Ectodermal cell (in vitro differentiated cells): Measurements from ENCODE around the gene BOK.
A peak's percentile ranks its signal among the peaks of the same experiment; 100 is the strongest.

Experiments used
- H3K27ac ChIP-seq: 2 replicates; pipeline ENCODE4 v1.7.0; 2013; ENCODE audit warnings: mild to moderate bottlenecking, low read depth, low read length; ENCODE audit not compliant: insufficient read depth, poor library complexity, severe bottlenecking
- H3K27me3 ChIP-seq: 2 replicates; pipeline ENCODE4 v1.7.0; 2013; ENCODE audit warnings: mild to moderate bottlenecking, low read length; ENCODE audit not compliant: insufficient read depth, control insufficient read depth, poor library complexity, severe bottlenecking
- H3K36me3 ChIP-seq: one replicate; pipeline ENCODE4 v1.7.0; 2013; ENCODE audit warnings: low read length; ENCODE audit not compliant: control insufficient read depth, insufficient read depth
- H3K4me1 ChIP-seq: one replicate; pipeline ENCODE4 v1.7.0; 2013; ENCODE audit warnings: low read length; ENCODE audit not compliant: control insufficient read depth, insufficient read depth
- H3K4me3 ChIP-seq: 2 replicates; pipeline ENCODE4 v1.7.0; 2013; ENCODE audit warnings: low read depth, low read length, control low read depth; ENCODE audit not compliant: insufficient read depth
- H3K9me3 ChIP-seq: 2 replicates; pipeline ENCODE4 v1.7.0; 2013; ENCODE audit warnings: mild to moderate bottlenecking, low read length, moderate library complexity; ENCODE audit not compliant: control insufficient read depth
- WGBS, 2 experiments: methylation state at CpG; one replicate each; pipeline ENCODE4 v1.1.7; 2013; ENCODE audit warnings: missing lambda C conversion rate in 2 of 2; 5-methylcytosine and 5-hydroxymethylcytosine counted together

Gene BOK

DNA sequence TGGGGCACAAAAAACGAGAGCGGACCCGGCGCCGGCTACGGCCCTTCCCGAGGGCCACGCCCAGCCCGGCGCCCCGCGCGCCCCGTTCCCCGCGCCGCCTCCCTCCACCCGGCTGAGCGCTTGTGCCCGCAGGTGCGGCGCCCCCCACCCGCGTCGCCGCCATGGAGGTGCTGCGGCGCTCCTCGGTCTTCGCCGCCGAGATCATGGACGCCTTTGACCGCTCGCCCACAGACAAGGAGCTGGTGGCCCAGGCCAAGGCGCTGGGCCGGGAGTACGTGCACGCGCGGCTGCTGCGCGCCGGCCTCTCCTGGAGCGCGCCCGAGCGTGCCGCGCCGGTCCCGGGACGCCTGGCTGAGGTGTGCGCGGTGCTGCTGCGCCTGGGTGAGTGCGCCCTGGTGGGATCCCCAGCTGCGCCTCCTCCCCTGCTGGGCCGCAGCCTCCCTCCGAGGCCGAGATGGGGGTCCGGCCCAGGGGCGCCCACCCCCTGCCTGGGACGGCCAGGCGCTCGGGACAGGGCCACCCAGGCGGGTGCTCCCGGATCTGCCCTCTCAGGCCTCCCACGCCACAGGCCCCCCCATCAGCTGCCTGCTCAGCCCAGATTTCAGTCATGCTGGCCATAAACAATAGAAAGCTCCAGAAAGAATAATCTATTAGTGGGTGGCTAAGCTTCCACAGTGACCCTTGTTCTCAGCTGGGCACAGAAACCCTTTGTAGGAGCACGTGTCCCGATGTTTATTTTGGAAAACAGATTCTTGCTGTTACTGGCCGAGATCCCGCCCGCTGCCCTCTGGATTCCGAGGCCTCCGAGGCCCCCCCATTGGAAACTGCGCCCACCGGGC is 997 bp downstream of the BOK start:
- H3K9me3 ChIP-seq = no peaks in the 10 kb centered on the region
- 9 to 10% methylated on average over 78 of the region's 78 CpGs for WGBS, 2 experiments
- no peaks in the 10 kb centered on the region for H3K36me3 ChIP-seq
- H3K27ac ChIP-seq = no peak overlapping the region
- peaks cover 7% of the 10 kb centered on the region for H3K4me1 ChIP-seq
- peaks cover 22% of the 10 kb centered on the region for H3K27me3 ChIP-seq
- peak overlapping the region; percentile 52 for H3K4me3 ChIP-seq

DNA sequence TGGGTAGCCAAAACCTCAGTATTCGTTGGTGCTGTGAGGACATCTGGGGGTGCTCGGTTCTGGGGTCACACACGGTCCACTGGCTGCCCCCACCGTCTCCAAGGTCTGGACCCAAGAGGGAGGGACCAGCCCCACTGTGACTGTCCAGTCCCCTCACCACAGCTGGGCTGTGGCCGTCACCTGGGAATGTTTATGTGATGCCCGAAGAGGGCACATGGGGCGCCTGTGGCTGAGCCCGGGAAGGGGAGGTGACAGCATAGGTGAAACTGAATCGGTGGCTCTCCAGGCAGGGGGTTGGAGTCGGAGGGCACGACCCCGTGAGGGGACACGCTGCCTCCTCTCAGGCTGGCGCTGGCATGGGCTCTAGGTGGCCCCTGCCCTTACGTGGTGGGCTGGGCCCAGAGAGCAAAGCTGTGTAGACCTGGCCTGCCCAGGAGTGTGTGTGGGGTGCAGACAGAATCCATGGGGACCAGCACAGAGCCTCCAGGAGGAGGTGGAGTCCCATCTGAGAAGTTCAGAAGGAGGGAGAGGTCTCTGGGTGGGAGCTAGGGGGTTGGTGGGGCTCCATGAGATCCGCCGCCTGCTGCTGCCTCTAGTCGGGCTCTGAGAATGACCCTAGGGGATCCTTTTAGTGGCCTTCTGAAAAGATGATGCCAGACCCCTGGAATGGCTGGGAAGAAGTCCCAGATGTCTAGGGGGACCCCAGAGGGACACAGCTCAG is 1.8 kb downstream of the BOK start:
- WGBS, 2 experiments = 86 to 89% methylated on average over 18 of the region's 18 CpGs
- peak overlapping the region; percentile 52 for H3K4me3 ChIP-seq
- no peaks in the 10 kb centered on the region for H3K36me3 ChIP-seq
- peaks cover 22% of the 10 kb centered on the region for H3K27me3 ChIP-seq
- peaks cover 12% of the 10 kb centered on the region for H3K4me1 ChIP-seq
- H3K27ac ChIP-seq = no peak overlapping the region
- no peaks in the 10 kb centered on the region for H3K9me3 ChIP-seq

DNA sequence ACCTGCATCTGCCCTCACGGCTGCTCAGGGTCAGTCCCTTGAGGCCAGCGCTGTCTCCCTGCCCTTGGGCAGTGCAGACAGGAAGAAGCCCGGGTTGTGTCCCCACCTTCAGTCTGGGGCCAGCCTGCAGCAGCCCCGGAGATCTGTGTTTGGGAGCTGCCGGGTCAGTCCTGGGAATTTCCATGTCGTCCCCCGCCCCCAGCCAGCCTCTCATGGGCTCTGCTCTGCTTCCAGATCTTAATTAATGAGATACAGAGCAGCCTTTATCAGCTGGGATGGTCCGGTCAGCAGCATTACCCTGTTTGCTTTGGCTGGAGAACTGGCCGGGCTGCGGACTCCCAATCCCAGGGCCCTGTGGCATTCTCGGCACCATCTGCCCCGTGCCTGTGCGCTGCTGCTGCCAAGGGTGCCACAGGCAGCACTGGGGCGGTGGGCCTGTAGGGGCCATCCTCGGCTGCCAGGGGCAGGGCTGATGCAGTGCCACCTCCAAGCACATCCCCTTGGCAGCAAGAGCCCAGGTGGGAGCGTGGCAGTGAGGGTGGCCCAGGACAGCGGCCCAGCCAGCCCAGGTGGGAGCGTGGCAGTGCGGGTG is 2.4 kb downstream of the BOK start:
- H3K4me3 ChIP-seq = no peak overlapping the region
- peaks cover 22% of the 10 kb centered on the region for H3K27me3 ChIP-seq
- 89 to 90% methylated on average over 15 to 17 of the region's 19 CpGs for WGBS, 2 experiments
- peaks cover 16% of the 10 kb centered on the region for H3K4me1 ChIP-seq
- H3K9me3 ChIP-seq = no peaks in the 10 kb centered on the region
- H3K36me3 ChIP-seq = no peaks in the 10 kb centered on the region
- H3K27ac ChIP-seq = no peak overlapping the region

DNA sequence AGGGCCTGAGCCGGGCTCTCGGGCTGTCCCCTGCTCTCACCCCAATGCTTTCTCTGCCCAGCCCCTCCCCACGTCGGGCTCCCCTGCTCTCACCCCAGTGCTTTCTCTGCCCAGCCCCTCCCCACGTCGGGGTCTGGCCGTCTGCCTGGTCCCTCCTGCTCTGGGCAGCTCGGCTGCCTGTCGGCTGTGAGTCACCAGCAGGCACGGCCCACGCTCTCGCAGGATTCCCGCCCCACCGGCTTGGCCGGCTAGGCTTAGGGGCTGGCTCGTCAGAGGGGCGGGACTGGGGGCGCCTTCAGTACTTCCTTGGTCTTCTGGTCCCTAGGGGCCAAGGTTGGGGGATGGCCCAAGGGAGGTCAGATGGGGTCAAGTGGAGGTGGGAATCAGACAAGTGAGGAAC is 3.3 kb downstream of the BOK start:
- 75 to 78% methylated on average over 18 of the region's 18 CpGs for WGBS, 2 experiments
- Histone ChIP-seq H3K36me3 (no peaks in the 10 kb centered on the region), H3K27ac (no peak overlapping the region), H3K27me3 (peaks cover 22% of the 10 kb centered on the region), H3K4me1 (peaks cover 16% of the 10 kb centered on the region), H3K9me3 (no peaks in the 10 kb centered on the region), H3K4me3 (no peak overlapping the region)

DNA sequence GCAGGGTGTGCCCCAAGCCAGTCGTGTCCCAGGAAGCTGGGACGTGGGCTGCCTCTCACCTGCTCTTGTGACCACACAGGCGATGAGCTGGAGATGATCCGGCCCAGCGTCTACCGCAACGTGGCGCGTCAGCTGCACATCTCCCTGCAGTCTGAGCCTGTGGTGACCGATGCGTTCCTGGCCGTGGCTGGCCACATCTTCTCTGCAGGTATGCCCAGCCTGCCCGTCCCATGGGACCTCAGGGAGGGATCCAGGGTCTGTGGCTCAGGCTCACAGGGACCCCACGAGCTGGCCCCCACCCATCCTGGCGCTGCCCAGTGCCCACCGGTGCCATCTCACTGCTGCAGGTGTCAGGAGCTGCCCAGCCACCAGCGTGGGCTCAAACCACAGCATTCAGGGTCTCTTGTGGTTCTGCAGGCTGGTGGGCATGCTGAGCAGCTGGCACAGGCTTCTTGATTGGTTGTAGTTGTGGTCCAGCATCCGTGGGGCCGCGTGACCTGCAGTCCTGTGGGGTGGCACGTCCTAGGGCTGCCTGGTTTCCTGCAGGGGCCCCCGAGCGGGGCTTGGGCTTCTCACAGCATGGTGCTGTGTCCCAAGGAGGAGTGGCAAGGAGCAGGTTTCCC is 3.8 kb downstream of the BOK start:
- Histone ChIP-seq H3K4me1 (peaks cover 16% of the 10 kb centered on the region), H3K27me3 (peaks cover 22% of the 10 kb centered on the region), H3K9me3 (no peaks in the 10 kb centered on the region), H3K36me3 (no peaks in the 10 kb centered on the region), H3K4me3 (no peak overlapping the region), H3K27ac (no peak overlapping the region)
- WGBS, 2 experiments = 93 to 95% methylated on average over 23 of the region's 23 CpGs

DNA sequence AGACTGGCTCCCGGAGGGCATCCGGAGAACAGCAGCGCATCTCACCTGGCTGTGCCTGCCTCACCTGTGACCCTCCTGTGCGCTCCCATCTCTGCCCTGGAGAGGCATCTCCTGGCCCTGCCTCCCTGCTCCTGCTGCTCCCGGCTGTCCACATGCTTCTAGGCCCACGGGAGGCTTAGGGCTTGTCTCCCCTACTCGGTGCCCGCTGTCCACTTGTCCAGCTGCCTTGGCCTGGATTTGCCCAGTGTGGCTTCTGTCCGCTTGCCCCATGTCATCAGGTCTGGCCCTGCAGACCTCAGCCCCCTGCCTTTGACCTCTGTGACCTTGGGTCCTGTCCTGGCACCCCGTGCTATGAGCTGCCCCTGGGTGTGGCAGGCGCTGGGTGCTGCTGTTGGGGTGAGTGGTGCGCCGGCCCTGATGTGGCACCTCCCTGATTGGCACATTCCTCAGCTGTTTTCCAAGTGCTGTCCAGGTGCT is 4.5 kb downstream of the BOK start:
- 90 to 91% methylated on average over 13 of the region's 13 CpGs for WGBS, 2 experiments
- Histone ChIP-seq H3K27ac (no peak overlapping the region), H3K4me3 (no peak overlapping the region), H3K36me3 (no peaks in the 10 kb centered on the region), H3K9me3 (no peaks in the 10 kb centered on the region), H3K27me3 (peaks cover 18% of the 10 kb centered on the region), H3K4me1 (peaks cover 16% of the 10 kb centered on the region)

DNA sequence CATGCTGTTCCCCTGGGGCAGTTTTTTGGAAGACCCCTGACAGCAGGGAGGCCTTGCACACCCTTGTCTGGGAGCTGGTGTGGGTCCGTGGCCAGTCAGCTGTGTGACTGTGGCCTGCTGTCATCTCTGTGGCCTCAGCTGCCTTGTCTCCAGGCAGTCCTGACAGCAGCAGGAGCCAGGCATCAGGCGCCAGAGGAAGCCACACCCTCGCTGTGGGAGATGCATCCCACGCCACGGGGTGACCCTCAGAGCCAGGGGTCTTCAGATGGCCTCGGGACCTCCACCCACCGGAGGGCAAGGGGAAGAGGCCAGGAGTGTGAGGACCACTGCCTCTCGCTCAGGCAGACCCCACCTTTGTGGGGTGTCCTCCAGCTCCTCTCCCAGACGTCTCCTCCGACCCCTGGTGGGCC is 5.0 kb downstream of the BOK start:
- H3K4me3 ChIP-seq = no peak overlapping the region
- H3K27me3 ChIP-seq = peaks cover 13% of the 10 kb centered on the region
- no peaks in the 10 kb centered on the region for H3K9me3 ChIP-seq
- H3K4me1 ChIP-seq = peaks cover 16% of the 10 kb centered on the region
- H3K27ac ChIP-seq = no peak overlapping the region
- H3K36me3 ChIP-seq = no peaks in the 10 kb centered on the region
- 90 to 91% methylated on average over 10 of the region's 10 CpGs for WGBS, 2 experiments

DNA sequence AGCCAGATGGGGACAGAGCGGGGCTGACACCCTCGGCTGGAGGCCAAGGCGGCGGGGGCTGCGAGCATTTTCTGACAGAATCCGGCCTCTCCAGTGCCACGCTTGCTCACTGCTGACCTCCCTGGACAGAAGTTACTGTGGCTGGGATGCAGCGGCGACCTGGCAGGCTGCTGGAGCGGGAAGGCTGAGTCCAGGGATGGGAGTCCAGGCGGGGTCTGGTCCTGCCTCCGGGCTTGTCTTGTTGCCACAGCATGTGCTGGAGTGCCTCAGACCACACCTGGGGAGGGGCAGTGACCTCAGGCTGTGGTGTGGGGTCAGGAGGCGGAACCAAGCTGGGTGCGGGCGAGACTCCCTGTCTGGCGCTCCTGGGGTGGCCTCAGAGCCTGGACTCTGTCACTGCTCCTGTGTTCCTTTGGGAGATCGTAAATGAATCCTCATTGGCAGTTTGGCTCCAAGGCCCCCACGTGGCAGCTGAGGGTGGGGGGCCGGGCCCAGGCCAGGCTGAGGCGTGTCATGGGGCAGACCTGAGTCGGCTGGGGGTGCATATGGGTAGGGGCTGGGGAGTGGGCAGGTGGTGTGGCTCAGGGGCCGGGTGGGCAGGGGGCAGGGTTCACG is 5.5 kb downstream of the BOK start:
- Histone ChIP-seq H3K27ac (no peak overlapping the region), H3K9me3 (no peaks in the 10 kb centered on the region), H3K4me1 (peaks cover 16% of the 10 kb centered on the region), H3K4me3 (no peak overlapping the region), H3K27me3 (peaks cover 8% of the 10 kb centered on the region), H3K36me3 (no peaks in the 10 kb centered on the region)
- 91 to 92% methylated on average over 23 of the region's 23 CpGs for WGBS, 2 experiments

DNA sequence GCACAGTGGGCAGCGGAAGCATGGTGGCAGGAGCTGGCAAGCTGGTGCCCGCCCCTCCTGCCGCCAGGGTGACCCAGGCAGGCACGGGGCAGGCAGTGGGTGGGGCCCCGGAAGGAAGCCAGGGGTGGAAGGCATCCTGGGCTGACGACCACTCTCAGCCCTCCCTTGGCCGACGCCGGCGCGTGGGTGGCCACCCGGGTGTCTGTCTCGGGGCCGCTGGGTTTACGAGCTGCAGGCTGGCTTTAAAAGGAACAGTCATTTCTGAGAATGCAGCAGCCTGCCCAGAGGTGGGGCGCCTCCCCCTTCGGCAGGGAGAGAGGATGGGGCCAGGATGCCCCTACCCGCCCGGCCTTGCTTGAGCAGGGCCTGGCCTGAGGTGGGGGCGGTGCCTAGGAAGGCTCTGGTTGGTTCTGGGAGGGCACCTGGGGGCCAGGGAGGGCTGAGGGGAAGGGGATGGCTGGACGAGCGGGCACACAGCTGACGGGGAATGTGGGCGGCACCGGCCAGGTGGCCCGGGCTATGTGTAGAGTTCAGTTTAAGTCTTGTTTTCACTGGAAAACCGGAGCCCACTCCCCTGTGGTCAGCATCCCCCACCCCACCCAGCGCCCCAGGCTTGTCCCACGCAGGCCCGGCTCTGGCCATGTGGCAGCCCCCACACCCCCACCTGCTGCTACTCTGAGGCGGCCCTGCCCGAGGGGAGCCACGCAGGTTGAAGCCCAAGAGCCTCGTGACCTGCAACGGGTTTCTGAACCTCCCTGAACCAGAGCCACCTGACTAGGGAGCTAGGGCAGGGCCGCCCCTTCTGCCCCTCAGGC is 6.3 kb downstream of the BOK start:
- H3K4me1 ChIP-seq = peaks cover 15% of the 10 kb centered on the region
- H3K4me3 ChIP-seq = no peak overlapping the region
- no peak overlapping the region for H3K27ac ChIP-seq
- 90 to 92% methylated on average over 36 of the region's 36 CpGs for WGBS, 2 experiments
- H3K36me3 ChIP-seq = no peaks in the 10 kb centered on the region
- no peaks in the 10 kb centered on the region for H3K9me3 ChIP-seq
- H3K27me3 ChIP-seq = peaks cover 5% of the 10 kb centered on the region
